Esophagus muscularis mucosa (tissue), 4 donors: ENCODE measurements around the gene DPH7. TPM values are rescaled to one million over a fixed set of nuclear protein-coding genes. Genes with fewer than 3 reads are reported as not detected.
"Not testable (repeated sequence)": the region's sequence is repeated elsewhere in the genome, so short reads cannot be mapped to it uniquely, and the experiment has no call there.

Experiments
- DNase-seq: peaks from one replicate; pipeline ENCODE4 v3.0.0-alpha.2; 2017; ENCODE audit errors: extremely low spot score
- H3K27ac ChIP-seq, 4 donors: fragments of 200-600 bp; sonication (generic); replicated peaks in 1 of 4; 1 replicate in 3 of 4; 2 replicates in 1 of 4; pipeline ENCODE4 v1.5.1; 2016 to 2019; ENCODE audit warnings: mild to moderate bottlenecking in 1 of 4
- H3K27me3 ChIP-seq, 4 donors: fragments of 200-600 bp; sonication (generic); one replicate each; pipeline versions ENCODE4 v1.5.1 to v1.6.0; 2016 to 2019
- H3K36me3 ChIP-seq, 4 donors: fragments of 200-600 bp; sonication (generic); one replicate each; pipeline ENCODE4 v1.5.1; 2016 to 2019
- H3K4me1 ChIP-seq, 4 donors: fragments of 200-600 bp; sonication (generic); one replicate each; pipeline ENCODE4 v1.5.1; 2016 to 2019
- H3K4me3 ChIP-seq, 4 donors: fragments of 200-600 bp; sonication (generic); 1 replicate in 2 of 4; 2 replicates in 2 of 4; pipeline ENCODE4 v1.5.1; 2016 to 2019; ENCODE audit warnings: mild to moderate bottlenecking in 4 of 4, moderate library complexity in 1 of 4
- H3K9me3 ChIP-seq, 4 donors: fragments of 200-600 bp; sonication (generic); 1 replicate in 3 of 4; 2 replicates in 1 of 4; pipeline ENCODE4 v1.5.1; 2016 to 2019
- CTCF ChIP-seq, 3 experiments: fragments of 200-600 bp in 2 of 3; fragments of 450-650 bp in 1 of 3; sonication (generic) in 2 of 3; IDR thresholded peaks; one replicate each; pipeline ENCODE4 v1.5.1; 2017 to 2019; ENCODE audit warnings: antibody characterized with exemption in 3 of 3, mild to moderate bottlenecking in 2 of 3, moderate library complexity in 1 of 3
- EP300 ChIP-seq: sonication (generic); formaldehyde crosslinking; IDR thresholded peaks from one replicate; pipeline ENCODE4 v1.6.1; 2017; ENCODE audit warnings: antibody characterized with exemption
- POLR2A ChIP-seq: fragments of 450-650 bp; IDR thresholded peaks from one replicate; pipeline ENCODE4 v1.6.1; 2017; ENCODE audit warnings: antibody characterized with exemption, moderate library complexity, mild to moderate bottlenecking, low read depth
- POLR2AphosphoS5 ChIP-seq, 2 donors: sonication (generic); formaldehyde crosslinking; IDR thresholded peaks; one replicate each; pipeline ENCODE4 v1.6.1; 2017; ENCODE audit warnings: antibody characterized with exemption in 2 of 2
- WGBS: methylation state at CpG from one replicate; pipeline ENCODE4 v1.1.5; 2018; 5-methylcytosine and 5-hydroxymethylcytosine counted together
- intact Hi-C: fragments of 100-400 bp; cut with DNase I; formaldehyde crosslinking; loops from one replicate; pipeline ENCODE4 v1.15.1; 2023
- total RNA-seq, 4 donors: library from RNA; depleted of rRNA; stranded (reverse); fragments of >200 nt; gene quantifications; one replicate each; pipeline versions ENCODE4 v1.1.0 to v1.2.1, GENCODE V29; 2016

The DPH7 gene
- total RNA-seq, 4 donors from 2014 or later, result 19.9 to 27.8 (median 24.8) TPM

- peak overlapping the region; percentile 1 to 60 (median 42) for H3K27ac ChIP-seq
- no peak overlapping the region for H3K4me3 ChIP-seq
- DNase-seq, result no peak
- H3K27me3 ChIP-seq, result peaks cover 0 to 3% (median 0%) of the 10 kb centered on the region in 4 donors
- peaks cover 11 to 69% (median 58%) of the 10 kb centered on the region in 4 donors for H3K36me3 ChIP-seq
- TF ChIP-seq POLR2AphosphoS5 (IDR thresholded peaks at IDR 0.05) (peak in 1 of 2 donors; percentile 7), CTCF (IDR thresholded peaks at IDR 0.05) (no peak), EP300 (no peak), POLR2A (no peak)
- intact Hi-C loops, result no loop called here
- H3K9me3 ChIP-seq, result no peaks in the 10 kb centered on the region
- WGBS, result 64% methylated on average over 18 of the region's 24 CpGs
- peaks cover 7 to 31% (median 24%) of the 10 kb centered on the region in 4 donors for H3K4me1 ChIP-seq
Measured at GRCh38 chr9:137556069-137556838, 22.5 kb downstream of the DPH7 start.

GRCh38 chr9:137555179-137555578, 23.5 kb downstream of the DPH7 start:
- Histone ChIP-seq H3K4me1 (peaks cover 7 to 42% (median 32%) of the 10 kb centered on the region in 4 donors), H3K27ac (no peak overlapping the region), H3K9me3 (no peaks in the 10 kb centered on the region), H3K36me3 (peaks cover 11 to 67% (median 57%) of the 10 kb centered on the region in 4 donors), H3K4me3 (no peak overlapping the region), H3K27me3 (peaks cover 0 to 3% (median 0%) of the 10 kb centered on the region in 4 donors)
- DNase-seq, result no peak
- 89% methylated on average over 10 of the region's 10 CpGs for WGBS
- intact Hi-C loops, result no loop called here
- TF ChIP-seq CTCF (IDR thresholded peaks at IDR 0.05) (no peak), POLR2A (no peak), POLR2AphosphoS5 (IDR thresholded peaks at IDR 0.05) (no peak), EP300 (no peak)

- no peaks in the 10 kb centered on the region for H3K9me3 ChIP-seq
- no peak overlapping the region for H3K27ac ChIP-seq
- H3K36me3 ChIP-seq, result peaks cover 11 to 58% (median 51%) of the 10 kb centered on the region in 4 donors
- TF ChIP-seq POLR2AphosphoS5 (IDR thresholded peaks at IDR 0.05), result no peak
- TF ChIP-seq EP300, result no peak
- no peak for TF ChIP-seq POLR2A
- TF ChIP-seq CTCF (IDR thresholded peaks at IDR 0.05), result no peak
- peaks cover 7 to 49% (median 40%) of the 10 kb centered on the region in 4 donors for H3K4me1 ChIP-seq
- DNase-seq, result no peak
- no peak overlapping the region for H3K4me3 ChIP-seq
- H3K27me3 ChIP-seq, result peaks cover 0 to 3% (median 0%) of the 10 kb centered on the region in 4 donors
- intact Hi-C loops, result no loop called here
- 86% methylated on average over 1 of the region's 1 CpG for WGBS
Measured at GRCh38 chr9:137554349-137554748, 24.4 kb downstream of the DPH7 start.

GRCh38 chr9:137553654-137554053, 25.1 kb downstream of the DPH7 start:
- H3K9me3 ChIP-seq, H3K27me3 ChIP-seq, intact Hi-C loops, H3K27ac ChIP-seq, H3K4me3 ChIP-seq, DNase-seq: not testable (repeated sequence)
- peaks cover 10 to 49% (median 47%) of the 10 kb centered on the region in 4 donors for H3K4me1 ChIP-seq
- peaks cover 10 to 55% (median 49%) of the 10 kb centered on the region in 4 donors for H3K36me3 ChIP-seq
- WGBS, result 88% methylated on average over 10 of the region's 10 CpGs

- intact Hi-C loops, result no loop called here
Measured at GRCh38 chr9:137552022-137552768, 26.5 kb downstream of the DPH7 start.

More at GRCh38 chr9:137552022-137552768, 26.5 kb downstream of the DPH7 start:
- Histone ChIP-seq H3K4me3 (peak overlapping the region; percentile 91 to 98 (median 94)), H3K9me3 (no peaks in the 10 kb centered on the region), H3K4me1 (peaks cover 13 to 57% (median 50%) of the 10 kb centered on the region in 4 donors), H3K27me3 (peaks cover 0 to 3% (median 0%) of the 10 kb centered on the region in 4 donors), H3K27ac (peak overlapping the region; percentile 84 to 97 (median 94)), H3K36me3 (peaks cover 0 to 40% (median 34%) of the 10 kb centered on the region in 4 donors)
- TF ChIP-seq EP300 (no peak), POLR2A (no peak), CTCF (IDR thresholded peaks at IDR 0.05) (no peak), POLR2AphosphoS5 (IDR thresholded peaks at IDR 0.05) (no peak)
- no peak for DNase-seq
- 40% methylated on average over 13 of the region's 58 CpGs for WGBS
